ENCODE data around the gene PTCHD1.

Gene PTCHD1

DNA sequence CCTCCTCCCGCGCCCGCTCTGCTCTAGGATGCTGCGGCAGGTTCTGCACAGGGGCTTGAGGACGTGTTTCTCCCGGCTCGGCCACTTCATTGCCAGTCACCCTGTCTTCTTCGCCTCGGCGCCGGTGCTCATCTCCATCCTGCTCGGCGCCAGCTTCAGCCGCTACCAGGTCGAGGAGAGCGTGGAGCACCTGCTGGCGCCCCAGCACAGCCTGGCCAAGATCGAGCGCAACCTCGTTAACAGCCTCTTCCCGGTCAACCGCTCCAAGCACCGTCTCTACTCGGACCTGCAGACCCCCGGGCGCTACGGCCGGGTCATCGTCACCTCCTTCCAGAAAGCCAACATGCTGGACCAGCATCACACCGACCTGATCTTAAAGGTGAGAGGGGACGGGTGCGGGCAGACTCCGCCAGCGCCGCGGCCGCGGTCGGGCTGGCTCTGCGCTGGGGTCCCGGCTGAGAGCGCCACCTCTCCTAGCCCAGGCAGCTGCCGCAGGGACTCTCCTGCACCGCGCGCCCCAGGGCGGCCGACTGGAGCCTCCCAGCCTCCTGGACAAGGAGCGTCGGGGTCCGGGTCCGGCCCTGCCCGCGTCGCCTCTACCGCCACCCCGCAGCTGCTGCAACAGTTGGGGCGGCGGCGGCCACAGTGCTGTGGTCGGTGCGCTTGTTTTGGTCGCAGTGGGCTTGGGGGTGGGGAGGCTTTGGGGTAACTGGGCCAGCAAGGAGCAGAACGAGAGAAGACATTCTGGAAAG is at the start of gene PTCHD1:
PTCHD1 (plus strand) TSS at position 2 of the 752 bp plus-strand sequence; CDS start at position 29, 27 bp downstream.
- no peak for DNase-seq (ENCODE audit: low read depth in 2 of 2)

- no peak for DNase-seq (ENCODE audit: low read depth in 2 of 2)
Observed at GRCh38 chrX:23286731-23287130, 47.9 kb upstream of the PTCHD1 start.

GRCh38 chrX:23287191-23287725 is 47.4 kb upstream of the PTCHD1 start:
- DNase-seq (ENCODE audit: low read depth in 2 of 2), result no peak

DNA sequence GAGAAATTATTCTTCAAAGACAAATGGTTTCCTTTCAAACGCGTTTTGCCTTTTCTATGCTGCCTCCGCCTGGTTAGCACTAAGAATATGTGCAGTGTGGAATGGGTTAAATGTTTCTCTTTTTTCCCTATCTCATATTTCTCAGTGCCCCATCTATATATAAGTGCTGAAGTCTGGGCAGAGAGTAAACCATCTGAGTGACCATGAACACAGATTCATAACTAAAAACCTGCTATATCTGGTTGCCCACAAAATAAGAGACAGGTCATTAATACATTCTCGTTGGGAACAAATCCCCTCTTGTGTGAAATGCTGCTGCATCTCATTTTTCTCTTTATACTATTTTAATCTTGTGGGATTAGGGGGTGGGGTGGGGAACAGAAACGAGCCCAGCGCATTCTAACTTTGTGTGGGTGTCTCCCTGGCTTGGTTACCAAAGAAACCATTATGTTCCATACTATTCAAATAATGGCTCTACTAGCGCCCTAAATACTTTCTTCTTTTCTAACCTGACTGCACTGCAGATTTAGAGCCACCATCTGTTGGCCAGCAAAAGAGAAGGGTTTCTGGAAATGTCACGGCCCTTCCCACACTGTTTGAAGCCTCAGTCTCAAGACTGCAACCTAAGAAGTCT is 42.2 kb upstream of the PTCHD1 start:
- DNase-seq (ENCODE audit: low read depth in 2 of 2), result no peak

DNA sequence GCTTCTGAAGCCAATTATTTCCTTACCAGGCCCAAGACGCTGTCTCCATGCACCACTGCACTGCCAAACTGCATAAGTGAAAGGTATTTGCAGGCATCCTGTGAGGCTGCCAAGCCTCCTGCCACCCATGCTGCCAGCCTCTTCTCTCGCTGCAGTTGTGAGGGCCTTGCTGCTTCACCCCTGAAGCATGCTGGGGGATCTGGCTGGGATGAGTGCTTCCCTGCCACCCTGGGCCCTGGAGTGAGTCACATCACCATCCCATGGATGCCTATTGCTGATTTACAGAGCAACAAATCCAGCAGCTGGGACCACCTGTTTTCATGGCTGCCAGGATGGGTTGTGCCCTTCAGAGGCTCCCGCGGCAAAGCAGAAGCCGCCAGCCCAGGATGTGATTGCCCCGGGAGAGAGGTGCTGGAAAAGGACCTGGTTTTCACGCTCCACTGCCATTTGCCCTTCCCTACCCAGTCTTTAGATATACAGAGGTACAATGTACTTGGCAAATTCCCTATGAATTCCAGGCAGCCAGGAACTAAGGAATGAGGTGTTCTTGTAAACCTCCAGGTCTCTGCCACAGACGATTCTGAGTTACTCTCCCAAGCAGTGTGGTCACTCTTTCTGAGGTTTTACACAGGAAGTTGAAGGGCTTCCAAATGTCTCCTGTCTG is 41.5 kb upstream of the PTCHD1 start:
- no peak for DNase-seq (ENCODE audit: low read depth in 2 of 2)

DNA sequence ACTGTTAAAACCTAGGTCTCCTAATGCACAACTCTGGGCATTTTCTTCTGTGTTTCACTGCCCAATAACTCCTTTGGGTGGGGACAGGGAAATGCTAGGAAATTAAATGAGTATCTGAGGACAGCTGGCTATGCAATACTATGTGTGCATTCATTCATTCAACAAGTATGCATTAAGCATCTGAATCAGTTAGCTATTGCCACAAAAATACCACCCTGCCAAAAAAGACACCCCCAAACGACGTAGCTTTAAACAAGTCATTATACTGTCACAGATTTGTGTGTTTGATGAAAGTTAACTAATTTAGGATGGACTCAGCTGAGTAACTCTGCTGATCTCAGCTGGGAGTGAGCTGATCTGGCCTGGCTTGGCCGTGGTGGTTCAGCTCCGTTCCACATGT is 29.8 kb upstream of the PTCHD1 start:
- no peak for DNase-seq (ENCODE audit: low read depth in 2 of 2)

GRCh38 chrX:23311731-23312130 is 22.9 kb upstream of the PTCHD1 start:
- no peak for DNase-seq (ENCODE audit: low read depth in 2 of 2)

GRCh38 chrX:23312136-23312535 is 22.5 kb upstream of the PTCHD1 start:
- DNase-seq (ENCODE audit: low read depth in 2 of 2), result no peak

DNA sequence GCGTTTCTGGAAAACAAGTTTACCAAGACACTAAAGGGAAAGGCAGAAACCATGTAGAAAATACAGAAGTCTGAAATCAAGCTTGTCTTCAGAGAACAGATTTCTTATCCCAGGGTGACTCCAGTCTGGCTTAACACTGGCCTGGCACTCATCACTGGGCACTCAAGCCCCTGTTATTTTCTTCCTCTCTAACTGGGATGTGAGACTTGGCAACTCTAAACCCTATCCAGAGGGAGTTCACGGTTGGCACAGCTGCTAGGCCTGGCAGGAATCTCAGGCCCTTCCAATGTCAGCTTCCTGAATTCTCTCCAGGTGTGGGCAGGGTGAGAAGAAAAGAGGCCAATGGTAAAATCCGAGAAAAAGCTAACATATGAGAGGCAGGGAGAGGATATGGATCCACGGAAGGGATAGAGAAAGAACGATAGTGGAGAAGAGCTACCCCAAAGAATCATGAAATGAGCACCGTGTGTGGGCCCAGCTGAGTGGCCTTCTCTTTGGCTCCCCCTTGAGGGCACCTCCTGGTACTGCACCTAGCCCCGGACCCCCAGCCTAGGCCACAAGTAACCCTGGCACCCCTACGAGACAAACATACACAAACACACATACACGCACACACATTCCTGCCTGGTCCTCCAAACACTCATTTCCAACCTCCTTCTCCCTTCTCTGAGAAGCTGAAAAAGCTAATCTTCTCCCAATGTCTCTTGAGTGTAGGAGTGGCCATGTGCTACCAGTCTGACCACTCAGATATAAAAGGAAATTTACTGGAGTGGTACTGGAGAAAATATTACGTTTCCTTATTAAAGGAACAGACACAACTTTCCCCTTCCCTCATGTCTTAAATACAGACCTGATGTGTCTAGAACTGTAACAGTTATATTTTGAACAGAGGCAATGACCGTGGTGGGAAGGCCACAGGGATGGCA is 16.6 kb upstream of the PTCHD1 start:
- DNase-seq (ENCODE audit: low read depth in 2 of 2), result no peak

DNA sequence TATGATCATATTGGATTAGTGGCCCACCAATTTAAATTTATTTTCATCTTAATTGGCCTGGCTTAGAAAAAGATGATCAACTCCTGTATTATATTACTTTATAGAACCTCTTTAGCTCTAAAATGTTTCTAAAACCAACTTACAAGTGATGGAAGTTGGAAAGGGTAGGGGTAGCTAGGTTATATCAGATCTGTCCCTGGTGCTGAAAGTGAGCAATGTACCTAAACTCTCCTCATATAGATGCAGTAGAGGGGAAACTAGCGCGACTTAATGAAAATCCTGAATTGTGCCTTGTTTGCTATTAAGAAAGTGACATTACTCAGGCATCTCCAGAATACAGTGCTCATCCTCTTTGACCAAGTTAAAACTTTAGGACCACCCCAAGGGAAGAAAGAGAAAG is 7.5 kb upstream of the PTCHD1 start:
- no peak for DNase-seq (ENCODE audit: low read depth in 2 of 2)

DNA sequence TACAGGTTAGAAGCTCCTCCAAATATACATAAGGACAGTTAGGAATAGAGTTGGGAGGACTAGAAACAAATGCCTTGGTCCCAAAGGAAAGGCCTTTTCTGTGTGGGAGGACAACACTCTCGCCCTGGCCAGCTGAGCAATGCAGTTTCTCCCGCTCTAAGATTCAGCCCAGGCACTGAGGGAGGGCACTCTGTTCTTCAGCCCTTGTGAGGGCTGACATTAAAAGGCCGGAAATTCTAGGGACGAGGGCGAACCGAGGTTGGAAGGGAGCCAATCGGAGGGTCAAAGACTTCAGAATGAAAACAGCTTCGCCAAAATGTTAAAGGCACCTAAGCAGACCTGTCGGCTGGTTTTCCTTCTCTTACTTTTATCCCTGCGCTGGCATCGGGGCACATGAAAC is 2.9 kb upstream of the PTCHD1 start:
- no peak for DNase-seq (ENCODE audit: low read depth in 2 of 2)

DNA sequence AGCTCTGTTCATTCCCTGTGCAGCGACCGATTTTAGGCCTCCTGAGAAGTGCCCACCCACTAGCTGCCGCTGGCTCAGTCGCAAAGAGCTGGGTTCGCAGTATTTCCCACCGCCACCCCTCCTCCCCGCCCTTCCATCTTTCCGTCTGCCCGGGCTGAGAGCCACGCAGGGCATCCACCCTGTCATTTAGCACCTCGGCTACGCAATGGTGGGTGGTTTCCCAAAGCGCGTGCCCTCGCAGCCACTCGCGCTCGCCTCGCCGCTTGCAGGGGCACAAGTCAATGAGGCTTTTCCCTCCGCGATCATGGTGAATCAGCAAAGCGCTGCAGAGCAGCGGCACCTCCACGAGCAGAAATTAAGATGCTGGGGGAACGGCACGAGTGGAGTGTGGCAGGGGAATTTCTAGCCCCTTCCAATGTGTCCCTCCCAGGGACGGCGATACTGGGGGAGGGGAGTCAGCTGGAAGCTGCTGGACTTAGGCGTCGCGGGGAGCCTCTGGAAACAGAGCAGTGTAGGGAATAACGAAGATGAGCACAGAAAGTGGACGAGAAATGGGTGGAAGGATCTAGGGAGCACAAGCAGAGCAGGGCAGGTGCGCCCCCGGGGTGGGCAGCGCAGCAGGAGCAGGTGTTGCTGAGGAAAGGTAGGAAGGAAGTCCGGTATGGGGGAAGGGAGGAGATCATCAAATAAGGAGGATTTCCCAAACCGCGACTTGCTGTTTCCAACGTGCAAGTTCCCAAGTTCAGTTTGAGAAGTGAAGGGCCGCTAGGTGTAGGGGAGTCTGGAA is 2.4 kb upstream of the PTCHD1 start:
- DNase-seq (ENCODE audit: low read depth in 2 of 2), result no peak

- no peak for DNase-seq (ENCODE audit: low read depth in 2 of 2)
Observed at GRCh38 chrX:23332888-23333821, 1.5 kb upstream of the PTCHD1 start.

DNA sequence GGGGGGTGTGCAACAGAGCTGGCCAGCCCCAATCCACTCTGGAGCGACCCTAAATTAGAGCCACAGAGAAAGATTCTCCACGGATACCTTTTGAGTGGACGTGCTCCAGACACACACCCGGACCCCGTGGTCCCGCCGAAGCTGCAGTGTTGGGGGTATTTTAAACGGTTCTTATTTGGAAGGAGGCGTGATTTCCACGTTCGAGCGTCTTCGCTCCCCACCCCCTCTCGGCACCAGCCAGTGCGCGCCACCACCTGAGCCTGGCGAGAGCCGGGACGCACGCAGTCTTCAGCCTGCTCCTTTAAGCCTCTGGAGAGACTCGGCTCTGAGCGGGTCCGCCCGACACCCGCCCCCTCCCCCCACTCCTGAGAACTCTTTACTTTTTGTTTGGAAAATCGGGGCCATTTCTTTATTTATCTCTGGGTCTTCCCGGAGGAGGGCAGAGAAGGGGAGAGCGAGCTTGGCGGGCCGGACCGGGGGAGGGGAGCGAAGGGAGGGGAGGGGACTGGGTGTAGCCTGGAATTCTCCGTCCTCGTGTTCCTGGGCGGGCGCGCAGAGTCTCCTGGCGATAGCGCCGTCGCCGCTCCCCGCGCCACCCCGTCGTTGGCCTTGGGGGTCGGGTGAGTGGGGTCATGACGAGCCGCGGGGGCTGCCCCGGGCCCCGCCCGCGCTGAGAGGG is 668 bp upstream of the PTCHD1 start:
- DNase-seq (ENCODE audit: low read depth in 2 of 2), result no peak

GRCh38 chrX:23334521-23334847 is 165 bp upstream of the PTCHD1 start:
- DNase-seq (ENCODE audit: low read depth in 2 of 2), result no peak

GRCh38 chrX:23338334-23338733 is 3.7 kb downstream of the PTCHD1 start:
- no peak for DNase-seq (ENCODE audit: low read depth in 2 of 2)

DNA sequence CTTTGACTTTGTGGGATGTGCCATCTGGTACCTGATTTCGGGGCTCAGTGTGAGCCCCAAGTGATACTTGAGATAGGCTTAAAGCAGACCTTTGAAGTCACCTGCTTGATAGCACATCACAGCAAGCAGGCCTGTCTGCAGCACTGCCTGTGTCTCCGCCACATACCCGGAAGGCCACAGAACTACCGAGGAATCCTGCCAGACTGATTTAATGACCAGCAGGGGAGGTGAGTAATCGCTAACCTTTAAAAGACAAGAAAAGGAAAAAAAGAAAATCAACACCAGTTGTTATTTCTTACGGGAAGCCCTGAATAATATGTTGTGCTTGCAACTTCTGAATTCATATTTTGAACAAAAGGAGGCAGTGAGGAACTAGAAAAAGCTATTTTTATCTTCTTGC is 6.8 kb downstream of the PTCHD1 start:
- DNase-seq (ENCODE audit: low read depth in 2 of 2), result no peak

GRCh38 chrX:23344238-23344903 is 9.7 kb downstream of the PTCHD1 start:
- DNase-seq (ENCODE audit: low read depth in 2 of 2), result no peak

DNA sequence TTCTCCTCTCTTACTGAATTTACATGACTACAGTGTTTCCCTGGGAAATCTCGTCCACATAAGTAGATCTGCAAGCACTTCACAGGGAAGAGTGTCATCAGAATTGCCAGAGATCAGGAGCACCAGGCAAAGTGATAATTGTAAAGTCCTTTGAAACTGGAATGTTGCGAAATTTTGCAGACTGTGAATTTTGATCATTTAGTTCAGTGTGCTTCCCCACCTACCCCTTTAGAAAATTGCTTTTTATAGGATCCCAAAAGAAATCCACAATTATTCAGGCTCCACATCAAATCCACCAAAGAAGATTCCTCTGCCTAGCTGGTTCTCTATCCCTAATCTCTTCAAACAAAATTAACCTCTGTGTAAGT is 10.2 kb downstream of the PTCHD1 start:
- DNase-seq (ENCODE audit: low read depth in 2 of 2), result no peak

All from stimulated activated CD4-positive, alpha-beta T cell treated with anti-CD3 and anti-CD28 coated beads, Interleukin-15, amount 100 ng/mL, for 48 hours (primary cell).